GM11168 (cell line): Measurements from ENCODE around the gene ESPNL.

Experiments used
- in situ Hi-C: fragments of 300-500 bp; cut with MboI; formaldehyde crosslinking; loops from one replicate; pipeline ENCODE4 v1.12.0; 2022; ENCODE audit warnings: low sequenced_read_pairs; ENCODE audit not compliant: unreplicated experiment

ESPNL gene

DNA sequence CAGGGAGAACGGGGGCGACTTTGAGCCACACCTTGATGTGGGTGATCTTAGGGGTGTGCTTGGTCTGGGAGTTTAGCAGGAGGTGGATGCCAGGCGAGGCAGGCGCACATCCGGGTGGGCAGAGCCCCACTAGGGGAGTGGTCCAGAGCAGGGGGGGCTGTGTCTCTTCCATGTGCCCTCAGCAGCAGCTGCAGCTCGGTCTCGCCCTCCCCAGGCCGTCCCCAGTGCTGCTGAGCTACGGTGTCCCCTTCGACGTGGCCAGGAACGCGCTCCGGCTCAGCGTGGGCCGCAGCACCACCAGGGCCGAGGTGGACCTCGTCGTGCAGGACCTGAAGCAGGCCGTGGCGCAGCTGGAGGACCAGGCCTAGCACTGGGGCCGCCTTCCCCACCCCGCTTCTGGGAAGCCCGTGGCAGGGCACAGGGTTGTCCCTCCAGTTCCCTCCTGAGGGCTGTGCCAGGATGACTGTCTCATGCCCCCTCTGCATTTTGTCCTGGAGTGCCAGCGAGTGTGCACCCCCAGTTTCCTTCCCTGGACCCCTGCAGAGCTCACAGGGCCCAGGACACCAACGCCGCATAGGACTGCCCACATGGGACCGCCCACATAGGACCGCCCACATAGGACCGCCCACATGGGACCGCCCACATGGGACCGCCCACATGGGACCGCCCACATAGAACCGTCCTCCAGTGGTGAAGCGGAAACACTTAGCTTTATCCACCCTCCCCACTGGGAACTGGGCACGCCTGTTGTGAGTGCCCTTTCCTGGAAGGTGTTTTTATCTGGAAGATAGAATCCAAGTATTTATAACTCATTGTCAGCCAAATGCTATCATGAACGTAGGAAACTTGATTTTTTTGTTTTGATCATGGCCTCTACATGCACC is 1.9 kb upstream of the ESPNL start:
- in situ Hi-C loops: no loop called here

DNA sequence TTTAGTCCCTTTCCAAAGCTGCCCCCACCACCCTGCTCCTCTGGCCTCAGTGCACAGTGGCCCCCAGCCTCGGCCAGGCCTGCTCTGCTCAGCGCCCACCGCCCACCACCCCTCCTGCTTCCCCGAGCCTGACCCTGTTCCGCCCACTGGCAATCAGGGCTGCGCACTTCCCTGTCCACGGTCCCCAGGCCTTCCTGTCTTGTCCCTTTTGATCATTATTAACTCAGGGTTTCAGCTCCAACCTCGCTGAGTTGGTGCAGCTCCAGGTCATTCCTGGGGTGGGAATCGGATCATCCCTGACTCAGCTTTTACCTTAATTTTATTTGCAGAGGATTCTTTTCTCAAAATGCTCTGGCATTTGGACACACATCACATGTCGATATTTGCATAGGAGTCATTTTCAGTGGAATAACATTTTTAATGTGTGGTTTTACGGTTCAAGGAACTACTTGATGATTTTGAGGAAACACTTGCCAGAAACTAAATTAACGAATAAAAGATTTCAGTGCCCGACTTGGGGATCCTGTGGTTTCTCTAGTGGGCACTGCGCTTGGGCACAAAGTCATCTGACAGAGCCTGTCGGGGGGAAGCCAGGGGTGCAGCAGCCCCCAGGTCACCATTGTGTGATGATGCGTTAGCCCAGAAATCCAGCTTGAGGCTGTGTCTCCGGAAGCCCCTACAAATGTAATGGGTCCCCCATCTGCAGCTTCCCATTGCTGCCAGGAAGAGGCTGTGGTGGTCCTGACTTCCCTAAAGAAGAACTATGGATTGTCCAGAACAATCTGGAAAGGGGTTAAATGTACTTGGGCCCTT is 1.0 kb upstream of the ESPNL start:
- in situ Hi-C loops: no loop called here

DNA sequence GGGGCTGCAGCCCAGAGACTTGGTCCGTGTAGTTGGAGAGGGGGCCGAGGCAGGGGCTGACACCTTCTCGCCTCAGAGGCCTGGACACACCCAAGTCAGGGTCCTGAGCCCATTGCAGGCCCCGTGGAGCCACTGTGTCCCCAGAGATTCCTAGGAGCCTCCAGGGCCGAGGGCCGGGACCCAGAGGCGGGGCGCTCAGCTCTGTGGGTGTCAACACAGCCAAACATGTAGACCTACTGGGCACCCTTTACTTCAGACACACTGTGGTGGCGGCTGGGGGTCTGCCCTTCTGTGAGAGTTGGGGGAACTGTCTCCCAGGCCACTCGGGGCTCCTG is 459 bp upstream of the ESPNL start:
- in situ Hi-C loops: no loop called here

DNA sequence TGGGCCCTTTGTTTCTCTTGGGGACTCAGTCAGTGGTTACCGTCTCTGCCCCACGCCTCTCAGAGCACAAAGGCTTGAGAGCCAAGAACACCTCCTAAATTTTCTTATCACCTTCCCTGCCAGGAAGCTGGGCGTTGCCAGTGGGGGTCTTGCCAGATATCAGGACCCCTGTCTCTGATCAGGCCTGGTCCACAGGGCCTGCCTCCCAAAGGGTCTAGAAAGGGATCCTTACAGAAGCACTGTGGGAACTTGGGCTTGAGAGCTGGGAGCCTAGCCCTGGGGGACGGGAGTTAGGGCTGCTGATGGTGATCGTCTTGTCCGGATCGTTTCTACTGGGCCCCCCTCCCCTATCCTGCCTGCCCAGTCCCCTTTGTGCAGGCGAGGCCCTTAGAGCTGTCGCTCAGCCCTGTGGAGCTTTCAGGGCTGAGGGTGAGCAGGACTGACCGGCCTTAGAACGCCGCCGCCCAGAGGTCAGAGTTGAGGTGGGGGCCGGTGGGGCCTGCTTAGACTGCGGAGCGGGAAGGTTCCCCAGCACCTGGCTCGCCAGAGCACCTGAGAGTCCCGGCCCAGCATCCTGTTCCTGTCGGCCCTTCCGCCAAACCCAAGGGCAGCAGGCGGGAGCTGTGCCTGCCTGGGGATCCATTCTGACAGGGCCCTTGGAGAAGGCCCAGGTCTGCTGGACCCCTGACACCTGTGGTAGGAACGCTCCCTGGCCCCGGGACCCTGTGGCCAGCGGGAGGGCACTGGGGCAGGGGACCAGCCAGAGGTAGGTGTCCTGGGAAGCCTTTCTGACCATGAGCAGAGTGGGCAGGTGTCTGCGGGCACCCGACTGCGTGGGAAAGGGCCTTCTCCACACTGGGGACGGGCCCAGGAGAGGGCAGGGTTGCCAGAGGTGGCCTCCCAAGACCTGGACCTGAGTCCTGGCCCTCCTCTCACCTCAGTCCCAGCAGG is 956 bp downstream of the ESPNL start:
- in situ Hi-C loops: no loop called here

DNA sequence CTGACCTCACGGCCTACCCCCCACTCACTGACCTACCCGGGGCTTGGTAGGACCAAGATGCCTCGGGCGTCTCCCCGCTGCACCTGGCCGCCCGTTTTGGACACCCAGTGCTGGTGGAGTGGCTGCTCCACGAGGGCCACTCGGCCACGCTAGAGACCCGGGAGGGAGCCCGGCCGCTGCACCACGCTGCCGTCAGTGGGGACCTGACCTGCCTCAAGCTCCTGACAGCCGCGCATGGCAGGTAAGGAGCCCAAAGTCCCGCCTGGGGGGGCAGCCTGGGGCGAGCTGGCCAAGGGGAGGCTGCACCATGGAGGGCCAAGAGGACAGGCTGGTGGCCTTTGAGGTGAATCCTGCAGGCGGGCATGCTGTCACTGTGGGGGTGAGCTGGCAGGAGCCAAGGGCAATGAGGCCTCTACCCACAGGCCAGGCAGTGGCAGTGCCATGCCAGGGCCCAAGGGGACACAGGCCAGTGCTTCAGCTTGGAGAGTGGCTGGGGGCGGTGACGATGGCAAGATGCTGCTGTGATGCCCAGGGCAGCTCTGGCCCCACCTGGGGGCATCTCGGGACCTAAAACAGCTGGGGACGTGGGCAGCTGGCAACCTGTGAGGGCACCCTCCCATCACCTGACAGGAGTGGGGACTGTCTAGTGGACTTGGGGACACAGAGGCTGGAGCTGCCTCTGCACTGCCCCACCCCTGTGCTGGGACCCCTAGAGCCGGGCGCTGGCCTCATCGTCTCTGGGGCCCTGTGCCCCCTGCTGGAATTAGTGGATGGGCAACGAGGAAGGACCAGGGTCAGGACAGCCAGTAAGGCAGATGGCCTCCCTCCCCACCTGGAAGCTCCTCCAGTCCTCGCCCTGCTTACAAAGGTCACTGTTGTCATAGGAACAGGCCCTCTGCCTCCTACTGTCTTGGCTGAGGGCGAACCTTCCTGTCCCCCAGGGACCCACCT is 2.0 kb downstream of the ESPNL start:
- in situ Hi-C loops: no loop called here

DNA sequence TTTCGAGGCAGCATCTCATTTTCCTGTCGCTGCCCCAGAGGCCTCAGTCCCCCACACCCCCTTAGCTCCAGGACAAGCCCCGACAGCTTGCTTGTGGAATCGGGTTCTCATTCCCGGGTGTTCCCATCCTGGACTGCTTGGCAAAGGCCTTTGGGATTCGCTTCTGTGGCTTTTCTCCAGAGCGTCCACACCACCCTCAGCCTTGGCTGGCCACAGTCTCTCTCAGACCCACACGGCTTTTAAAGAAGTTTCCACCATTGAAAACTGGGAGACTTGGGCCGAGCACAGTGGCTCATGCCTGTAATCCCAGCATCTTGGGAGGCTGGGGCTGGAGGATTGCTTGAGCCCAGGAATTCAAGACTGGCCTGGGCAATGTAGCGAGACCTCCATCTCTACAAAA is 2.7 kb downstream of the ESPNL start:
- in situ Hi-C loops: no loop called here

DNA sequence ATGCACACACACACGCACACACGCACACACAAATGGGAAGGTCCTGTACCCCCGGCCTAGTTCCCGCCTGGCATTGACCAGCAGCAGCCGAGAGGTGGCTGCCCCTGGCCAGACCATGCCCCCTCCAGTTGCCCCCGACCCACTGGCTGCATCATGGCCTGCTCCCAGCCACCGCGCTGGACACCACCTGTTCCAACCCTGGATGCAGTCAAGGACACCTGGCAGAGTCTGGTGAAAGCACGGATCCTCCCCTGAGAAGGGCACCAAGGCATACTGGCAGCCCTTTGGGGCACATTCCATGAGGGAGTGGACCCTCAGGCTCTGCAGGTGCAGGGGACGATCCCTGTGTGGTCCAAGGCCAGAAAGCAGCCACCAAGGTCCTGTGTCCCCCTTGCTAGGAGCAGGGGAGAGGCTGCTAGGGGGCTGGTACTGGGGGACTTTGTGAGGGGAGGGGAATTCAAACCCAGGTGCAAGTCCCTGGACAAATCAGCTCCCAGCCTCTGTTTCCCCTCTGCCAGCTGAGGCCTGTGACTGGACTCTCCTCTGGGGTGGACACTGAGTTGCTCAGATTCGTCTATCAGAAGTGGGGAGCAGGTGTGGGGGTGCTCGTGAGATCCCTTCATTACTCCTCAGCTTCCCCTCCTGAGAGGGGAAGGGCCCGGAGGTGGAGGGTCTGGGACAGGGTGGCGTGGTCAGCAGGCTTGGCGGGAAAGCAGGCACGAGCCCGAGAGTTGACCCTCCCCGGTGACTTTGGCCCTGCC is 3.5 kb downstream of the ESPNL start:
- in situ Hi-C loops: no loop called here

DNA sequence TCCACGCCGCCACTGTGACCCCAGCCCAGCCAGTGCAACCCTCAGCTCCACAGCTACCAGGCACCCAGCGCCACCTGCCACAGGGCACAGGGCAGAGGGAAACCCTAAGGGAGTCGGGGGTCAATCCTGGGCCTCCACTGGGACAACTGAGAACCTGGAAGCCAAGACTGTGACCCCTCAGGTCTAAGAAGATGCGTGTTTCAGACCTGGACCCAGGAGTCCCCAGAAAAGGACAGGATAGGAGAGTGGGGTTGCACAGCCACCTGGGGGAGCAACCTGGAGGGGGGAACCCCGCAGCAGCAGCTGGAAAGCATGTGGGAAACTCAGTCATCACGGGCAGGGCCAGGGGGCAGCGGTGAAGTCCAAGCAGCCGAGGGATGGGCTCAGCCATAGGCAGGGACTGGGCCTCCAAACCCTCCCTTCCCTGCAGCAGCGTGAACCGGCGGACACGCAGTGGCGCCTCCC is 4.1 kb downstream of the ESPNL start:
- in situ Hi-C loops: no loop called here

DNA sequence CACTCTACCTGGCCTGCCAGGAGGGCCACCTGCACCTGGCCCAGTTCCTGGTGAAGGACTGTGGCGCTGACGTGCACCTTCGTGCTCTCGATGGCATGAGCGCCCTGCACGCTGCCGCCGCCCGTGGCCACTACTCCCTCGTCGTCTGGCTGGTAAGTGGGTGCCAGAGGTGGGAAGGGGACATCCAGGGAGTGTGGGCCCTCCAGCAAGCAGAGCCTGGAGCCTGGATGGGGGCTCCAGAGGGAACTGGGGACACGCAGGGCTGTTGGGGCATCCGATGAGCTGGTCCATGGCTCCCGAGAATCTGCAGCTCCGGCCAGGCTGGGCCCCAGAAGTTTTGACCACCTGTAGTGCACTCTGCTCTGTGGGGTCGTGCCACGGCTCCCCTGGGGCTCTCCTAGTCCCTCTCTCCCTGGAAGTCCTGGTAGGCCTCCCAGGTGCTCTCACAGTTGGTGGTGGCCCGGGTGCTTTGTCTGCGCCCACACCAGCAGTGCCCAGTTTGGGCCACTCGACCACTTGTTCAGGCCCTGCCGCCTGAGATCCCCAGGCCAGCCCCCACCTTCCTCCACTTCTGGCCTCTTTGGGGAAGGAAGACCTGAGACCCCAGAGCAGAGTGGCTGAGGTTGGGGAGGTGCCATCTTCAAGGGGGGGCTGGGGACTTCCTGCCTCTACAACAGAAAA is 4.7 kb downstream of the ESPNL start:
- in situ Hi-C loops: no loop called here

DNA sequence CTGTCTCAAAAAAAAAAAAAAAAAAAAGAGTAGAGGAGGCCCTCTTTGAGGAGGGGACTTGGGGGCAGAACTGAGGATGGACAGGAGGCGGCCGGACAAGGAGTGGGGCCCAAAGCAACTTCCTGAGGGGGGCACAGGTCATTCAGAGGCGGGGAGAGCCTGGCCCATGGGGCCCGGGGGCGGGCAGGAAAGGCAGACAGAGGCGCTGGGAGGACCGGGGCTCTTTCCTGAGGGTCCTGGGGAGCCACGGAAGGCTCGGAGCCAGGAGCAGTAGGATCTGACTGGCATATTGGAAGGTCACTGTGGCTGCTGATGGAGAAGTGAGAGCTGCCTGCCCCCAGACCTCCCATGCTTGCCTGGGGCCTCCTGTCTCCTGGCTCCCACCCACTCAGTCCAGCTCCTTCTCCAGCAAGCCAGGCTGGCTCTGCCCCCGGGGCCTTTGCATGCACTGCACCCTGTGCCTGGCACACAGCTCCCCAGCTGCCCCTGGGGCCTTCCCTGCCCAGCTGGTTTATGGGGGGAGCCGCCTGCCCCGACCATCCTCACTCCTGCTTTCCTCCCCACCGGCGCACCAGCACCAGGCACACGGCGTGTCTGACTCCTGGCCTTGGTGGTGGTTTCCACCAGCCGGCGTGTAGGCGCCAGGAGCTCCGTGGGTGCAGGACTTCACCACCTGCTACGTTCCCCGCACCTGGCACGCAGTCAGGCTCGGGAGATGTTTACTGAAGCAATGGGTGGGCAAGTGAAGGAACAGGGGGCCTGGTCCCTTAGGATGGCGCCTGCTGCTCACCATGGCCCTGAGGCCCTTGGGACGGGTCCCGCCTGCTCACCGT is 5.6 kb downstream of the ESPNL start:
- in situ Hi-C loops: no loop called here

DNA sequence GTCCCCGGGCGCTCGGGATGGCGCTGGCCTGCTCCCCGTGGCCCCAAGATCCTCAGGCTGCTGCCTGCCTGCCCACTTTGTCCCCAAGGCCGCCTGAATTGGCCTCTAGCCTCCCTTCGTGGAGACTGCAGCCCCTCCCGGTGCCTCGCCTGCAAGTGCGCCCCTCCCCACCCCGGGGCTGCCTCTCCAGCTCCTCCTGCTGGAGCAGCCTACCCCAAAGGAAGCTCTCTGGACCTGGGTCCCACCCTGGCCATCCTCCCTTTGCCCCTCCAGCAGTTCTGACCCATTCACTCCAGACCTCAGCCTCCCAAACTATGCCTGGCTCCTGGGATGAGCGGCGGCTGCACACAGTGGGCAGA is 6.2 kb downstream of the ESPNL start:
- in situ Hi-C loops: no loop called here

DNA sequence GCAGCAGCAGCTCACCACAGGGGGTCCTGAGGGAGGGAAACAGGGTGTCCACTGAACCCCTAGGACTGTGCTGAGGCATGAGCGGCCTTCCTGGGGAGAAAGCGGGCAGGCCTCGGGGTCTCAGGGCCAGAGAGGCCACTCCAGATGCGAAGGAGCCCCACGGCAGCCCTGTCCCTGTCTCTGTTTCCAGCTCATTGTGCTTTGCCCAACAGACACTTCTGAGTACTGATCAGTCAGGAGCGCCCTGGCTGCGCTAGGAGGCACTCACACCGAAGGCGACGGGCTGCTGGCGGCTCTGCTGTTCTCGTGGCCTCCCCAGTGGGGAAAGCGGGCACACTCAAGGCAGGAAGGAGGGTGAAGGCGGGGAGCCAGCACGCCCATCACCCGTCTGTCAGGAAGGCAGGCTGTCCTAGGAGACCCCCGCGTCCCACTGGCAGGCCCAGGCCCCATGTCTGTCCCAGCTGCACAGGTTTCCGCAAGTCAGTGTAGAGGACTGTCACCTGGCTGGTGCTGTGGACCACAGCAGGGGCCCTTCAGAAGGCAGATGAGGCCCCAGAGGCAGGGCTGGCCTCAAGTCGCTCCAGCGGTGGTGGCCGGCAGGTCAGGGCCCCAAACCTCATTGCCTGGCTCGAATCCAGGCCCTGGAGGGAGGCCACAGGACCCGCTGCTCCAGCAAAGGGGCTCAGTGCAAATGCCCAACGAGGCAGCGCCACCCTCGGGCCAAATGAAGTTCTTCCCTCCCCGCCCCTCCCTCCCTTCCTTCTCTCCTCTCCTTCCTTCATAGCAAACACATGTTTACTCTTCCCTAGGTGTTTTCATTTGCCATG is 6.8 kb downstream of the ESPNL start:
- in situ Hi-C loops: no loop called here

DNA sequence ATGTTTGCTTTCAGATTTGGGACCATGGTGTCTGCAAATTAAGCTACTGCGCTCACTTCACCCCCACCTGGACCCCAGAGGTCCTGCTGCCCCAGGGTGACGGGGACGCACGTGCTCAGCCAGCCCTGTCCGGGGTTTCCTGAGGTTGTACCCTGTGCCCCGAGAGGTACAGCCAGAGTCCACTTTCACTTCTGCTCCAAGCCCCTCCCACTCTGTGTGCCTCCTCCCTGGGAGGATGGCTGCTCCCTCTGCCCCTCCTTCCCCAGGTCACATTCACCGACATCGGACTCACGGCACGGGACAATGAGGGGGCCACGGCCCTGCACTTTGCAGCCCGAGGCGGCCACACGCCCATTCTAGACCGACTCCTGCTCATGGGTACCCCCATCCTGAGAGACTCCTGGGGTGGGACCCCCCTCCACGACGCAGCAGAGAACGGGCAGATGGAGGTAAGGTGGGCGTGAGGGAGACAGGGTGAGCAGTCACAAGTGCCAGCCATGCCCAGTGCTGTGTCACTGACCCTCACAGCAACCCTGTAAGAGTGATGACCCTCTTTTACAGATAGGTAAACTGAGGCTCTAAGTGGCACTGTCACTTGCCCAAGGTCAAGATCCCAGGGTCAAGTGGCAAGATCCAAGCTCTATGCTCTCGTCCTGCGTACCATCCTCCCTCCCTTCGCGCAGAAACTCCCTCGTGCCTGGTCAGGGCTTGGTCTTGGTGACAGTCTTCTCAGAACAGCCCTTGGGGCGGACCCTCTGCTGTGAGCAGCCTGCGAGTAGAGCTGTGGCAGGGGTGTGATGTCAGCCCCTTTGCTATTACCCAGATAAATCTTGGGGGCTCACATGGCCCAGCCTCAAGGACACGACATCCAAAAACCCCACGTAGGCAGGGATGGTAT is 7.6 kb downstream of the ESPNL start:
- in situ Hi-C loops: no loop called here

DNA sequence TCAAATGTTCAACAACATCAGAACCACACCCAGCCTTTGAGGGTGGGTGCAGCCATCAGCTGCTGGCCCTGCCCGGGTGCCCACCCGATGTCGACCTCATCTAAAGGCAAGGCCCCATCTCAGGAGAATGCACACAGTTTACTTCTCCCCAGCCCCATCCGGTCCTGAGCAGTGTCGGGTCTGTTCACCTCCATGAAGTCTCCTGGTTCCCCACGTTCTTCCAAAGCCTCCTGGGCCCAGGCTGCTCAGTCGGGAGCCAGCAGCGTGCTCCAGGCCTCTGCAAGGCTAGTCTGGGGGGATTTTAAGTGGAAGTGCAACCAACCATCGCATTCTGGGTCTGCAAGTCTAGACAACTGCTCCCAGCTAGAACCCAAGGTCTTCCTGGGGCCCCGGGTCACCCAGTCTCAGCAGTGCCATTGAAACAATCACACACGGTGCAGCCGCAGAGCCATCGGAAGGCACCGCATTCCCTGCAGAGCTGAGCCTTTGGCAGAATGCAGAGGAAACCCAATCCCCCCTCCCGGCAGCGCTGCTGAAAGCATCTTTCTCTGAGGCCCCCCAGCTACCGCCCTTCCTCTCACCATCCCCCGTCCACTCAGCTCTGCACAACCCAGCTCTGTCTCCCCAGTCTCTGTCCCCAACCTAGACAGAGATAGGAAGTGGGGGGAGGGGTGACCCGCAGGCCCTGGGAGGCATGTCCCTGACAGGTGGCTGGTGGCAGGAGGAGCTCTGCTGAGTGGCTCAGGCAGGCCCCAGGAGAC is 8.5 kb downstream of the ESPNL start:
- in situ Hi-C loops: no loop called here

DNA sequence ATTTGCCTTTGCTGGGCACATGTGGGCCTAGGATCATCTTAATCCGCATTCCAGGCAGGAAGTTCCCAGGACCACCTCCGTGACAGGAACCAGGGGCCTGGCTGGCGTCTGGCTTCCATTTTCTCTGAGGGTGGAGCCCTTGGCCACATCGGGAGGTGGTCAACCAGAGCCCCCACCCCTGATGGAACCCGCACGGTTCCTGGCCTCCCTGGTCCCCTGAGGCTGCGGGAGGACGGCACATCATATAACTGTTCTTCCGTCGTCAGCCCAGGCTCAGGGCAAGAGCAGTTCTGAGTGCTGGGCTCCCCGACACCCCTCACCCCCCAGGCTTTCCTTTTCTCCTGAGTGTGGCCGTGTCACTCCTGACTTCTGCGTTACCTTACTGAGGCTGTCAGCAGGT is 13.5 kb downstream of the ESPNL start:
- in situ Hi-C loops: no loop called here
